VCaP (cell line): Measurements from ENCODE around the gene KDM4C.
"Not testable (repeated sequence)": the region's sequence is repeated elsewhere in the genome, so short reads cannot be mapped to it uniquely, and the experiment has no call there.

Experiments used
- H3K27ac ChIP-seq: fragments of 450-650 bp; 2 replicates; pipeline ENCODE4 v1.5.1; 2017
- CTCF ChIP-seq: fragments of 450-650 bp; conservative IDR thresholded peaks from 2 replicates; pipeline ENCODE4 v1.5.1; 2017; ENCODE audit warnings: mild to moderate bottlenecking, moderate library complexity

Gene KDM4C

GRCh38 chr9:7177383-7177782, 419.6 kb downstream of the KDM4C start:
- no peak overlapping the region for H3K27ac ChIP-seq
- no peak for TF ChIP-seq CTCF

- H3K27ac ChIP-seq, result no peak overlapping the region
- TF ChIP-seq CTCF, result no peak
Observed at GRCh38 chr9:7178729-7179128, 421.0 kb downstream of the KDM4C start.

- no peak for TF ChIP-seq CTCF
- no peak overlapping the region for H3K27ac ChIP-seq
Observed at GRCh38 chr9:7180247-7180646, 422.5 kb downstream of the KDM4C start.

- not testable (repeated sequence) for H3K27ac ChIP-seq
Observed at GRCh38 chr9:7183139-7183538, 425.4 kb downstream of the KDM4C start.

GRCh38 chr9:7185612-7186011, 427.8 kb downstream of the KDM4C start:
- no peak overlapping the region for H3K27ac ChIP-seq
- no peak for TF ChIP-seq CTCF

- peak; percentile 54 for TF ChIP-seq CTCF
- H3K27ac ChIP-seq, result no peak overlapping the region
Observed at GRCh38 chr9:7186175-7186574, 428.4 kb downstream of the KDM4C start.

GRCh38 chr9:7192266-7192665, 434.5 kb downstream of the KDM4C start:
- no peak overlapping the region for H3K27ac ChIP-seq
- TF ChIP-seq CTCF, result no peak

GRCh38 chr9:7195526-7195925, 437.8 kb downstream of the KDM4C start:
- no peak for TF ChIP-seq CTCF
- H3K27ac ChIP-seq, result no peak overlapping the region
